Pancreas (tissue), 10 donors: Measurements from ENCODE around the gene PAX7. TPM values are rescaled to one million over a fixed set of nuclear protein-coding genes. Genes with fewer than 3 reads are reported as not detected.

Experiments
- ATAC-seq, 4 donors: fragments of 200-7000 bp; cut with Tn5 transposase; one replicate each; pipeline versions ENCODE4 v1.8.0 to v1.9.1; 2020; ENCODE audit warnings: mild to moderate bottlenecking in 4 of 4, moderate library complexity in 4 of 4
- DNase-seq, 6 donors: peaks; one replicate each; pipeline ENCODE4 v3.0.0-alpha.2; 2020
- FAIRE-seq: peaks from 2 replicates; lab custom pipeline; 2012; peaks lifted over from hg19 to GRCh38; lab: Jason Lieb, UNC
- H3K27ac ChIP-seq, 4 donors: fragments of 200-600 bp; sonication (generic); 1 replicate in 3 of 4; 2 replicates in 1 of 4; pipeline versions ENCODE4 v1.5.0 to v1.8.0; 2020
- H3K27me3 ChIP-seq, 4 donors: fragments of 200-600 bp; one replicate each; pipeline ENCODE4 v1.8.0; 2021
- H3K36me3 ChIP-seq, 3 donors: fragments of 200-600 bp; sonication (generic) in 1 of 3; one replicate each; pipeline versions ENCODE4 v1.5.0 to v1.8.0; 2020 to 2021
- H3K4me1 ChIP-seq, 3 donors: fragments of 200-600 bp; one replicate each; pipeline ENCODE4 v1.8.0; 2021
- H3K4me3 ChIP-seq, 4 donors: fragments of 200-600 bp; sonication (generic) in 2 of 4; one replicate each; pipeline versions ENCODE4 v1.5.0 to v1.8.0; 2020 to 2021
- H3K9me3 ChIP-seq, 4 donors: fragments of 200-600 bp; one replicate each; pipeline ENCODE4 v1.8.0; 2021
- CTCF ChIP-seq, 4 donors: fragments of 200-600 bp; sonication (generic) in 3 of 4; IDR thresholded peaks; one replicate each; pipeline versions ENCODE4 v1.5.0 to v1.8.0; 2021; ENCODE audit warnings: antibody characterized with exemption in 4 of 4
- WGBS, 2 donors: extraction: QIAGEN DNeasy Blood & Tissue Kit; methylation state at CpG; one replicate each; pipeline ENCODE4 v1.1.7; 2013; 5-methylcytosine and 5-hydroxymethylcytosine counted together
- intact Hi-C, 3 donors: fragments of 100-400 bp; cut with DNase I; formaldehyde crosslinking; loops; one replicate each; pipeline versions ENCODE4 v1.11.1 to v1.14.2; 2022
- polyA plus RNA-seq, 2 donors: library from polyadenylated mRNA; stranded (reverse); fragments of 200-250 nt; gene quantifications; one replicate each; pipeline ENCODE4 v1.2.3, GENCODE V29; 2013
- total RNA-seq, 6 donors: library from RNA; stranded (reverse); fragmentation: NEBNext Ultra II Directional in 4 of 6; extraction: Animal tissue kit (Norgen Biotek cat#: 25700) in 4 of 6; gene quantifications; one replicate each; pipeline versions ENCODE4 v1.2.1 to v1.2.4, GENCODE V29; 2021 to 2023
- donor health status: healthy with polysubstance abuse.
- donor health status: DM: no; HTN: no; CAD: no; lungs with moderate emphysema.
- donor health status: DM: no; HTN: no; CAD: no.
- donor health status: control.
- donor health status: control.
- donor health status: Bipolar disorder and iron deficiency.
- donor health status: DM: yes; HTN: yes; CAD: no.
- donor health status: DM: no; HTN: no; CAD: no.
- donor health status: DM: no; HTN: no; CAD: no.
- donor health status: DM: yes; HTN: yes; CAD: no.

The PAX7 gene
- total and polyA plus RNA-seq, 8 donors = not detected

GRCh38 chr1:18682375-18682774, 51.7 kb downstream of the PAX7 start:
- Histone ChIP-seq H3K4me3 (no peak overlapping the region), H3K9me3 (no peaks in the 10 kb centered on the region), H3K27ac (no peak overlapping the region), H3K4me1 (no peaks in the 10 kb centered on the region), H3K27me3 (no peaks in the 10 kb centered on the region), H3K36me3 (no peaks in the 10 kb centered on the region)
- FAIRE-seq = no peak
- intact Hi-C loops = no loop called here
- TF ChIP-seq CTCF (IDR thresholded peaks at IDR 0.05) = no peak
- WGBS, 2 donors = 33 to 49% methylated on average over 3 of the region's 3 CpGs
- DNase-seq = no peak
- no peak for ATAC-seq

- Histone ChIP-seq H3K27ac (no peak overlapping the region), H3K4me1 (no peaks in the 10 kb centered on the region), H3K9me3 (no peaks in the 10 kb centered on the region), H3K36me3 (no peaks in the 10 kb centered on the region), H3K4me3 (no peak overlapping the region), H3K27me3 (no peaks in the 10 kb centered on the region)
- intact Hi-C loops = no loop called here
- DNase-seq (no peak), FAIRE-seq (no peak), ATAC-seq (no peak)
- 25 to 29% methylated on average over 16 of the region's 16 CpGs for WGBS, 2 donors
- no peak for TF ChIP-seq CTCF (IDR thresholded peaks at IDR 0.05)
Measured at GRCh38 chr1:18684303-18684702, 53.7 kb downstream of the PAX7 start.

- Histone ChIP-seq H3K9me3 (no peaks in the 10 kb centered on the region), H3K36me3 (no peaks in the 10 kb centered on the region), H3K4me3 (no peak overlapping the region), H3K27ac (no peak overlapping the region), H3K4me1 (no peaks in the 10 kb centered on the region), H3K27me3 (no peaks in the 10 kb centered on the region)
- FAIRE-seq (no peak), ATAC-seq (no peak), DNase-seq (no peak)
- 68% methylated on average over 3 of the region's 3 CpGs for WGBS, 2 donors
- TF ChIP-seq CTCF (IDR thresholded peaks at IDR 0.05) = no peak
- intact Hi-C loops = no loop called here
Measured at GRCh38 chr1:18686540-18686939, 55.9 kb downstream of the PAX7 start.

GRCh38 chr1:18687273-18687672, 56.6 kb downstream of the PAX7 start:
- DNase-seq = no peak
- no peaks in the 10 kb centered on the region for H3K9me3 ChIP-seq
- intact Hi-C loops = no loop called here
- no peaks in the 10 kb centered on the region for H3K4me1 ChIP-seq
- FAIRE-seq = no peak
- no peak for ATAC-seq
- H3K27ac ChIP-seq = no peak overlapping the region
- no peak overlapping the region for H3K4me3 ChIP-seq
- no peaks in the 10 kb centered on the region for H3K27me3 ChIP-seq
- WGBS, 2 donors = 60 to 77% methylated on average over 7 of the region's 7 CpGs
- no peaks in the 10 kb centered on the region for H3K36me3 ChIP-seq
- TF ChIP-seq CTCF (IDR thresholded peaks at IDR 0.05) = no peak

DNA sequence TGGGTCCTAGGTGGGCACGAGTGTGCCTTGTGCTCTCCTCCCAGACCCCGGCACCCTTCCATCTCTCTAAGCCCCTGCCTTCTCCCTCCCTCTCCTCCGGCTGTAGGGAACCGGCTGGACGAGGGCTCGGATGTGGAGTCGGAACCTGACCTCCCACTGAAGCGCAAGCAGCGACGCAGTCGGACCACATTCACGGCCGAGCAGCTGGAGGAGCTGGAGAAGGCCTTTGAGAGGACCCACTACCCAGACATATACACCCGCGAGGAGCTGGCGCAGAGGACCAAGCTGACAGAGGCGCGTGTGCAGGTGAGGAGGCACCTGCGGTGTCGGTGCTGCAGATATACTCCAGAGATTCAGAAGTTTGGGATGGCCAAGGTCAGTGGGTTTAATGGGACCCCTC, 61.0 kb downstream of the PAX7 start:
- DNase-seq (no peak), FAIRE-seq (no peak), ATAC-seq (no peak)
- H3K4me3 ChIP-seq = no peak overlapping the region
- intact Hi-C loops = no loop called here
- no peaks in the 10 kb centered on the region for H3K27me3 ChIP-seq
- H3K4me1 ChIP-seq = no peaks in the 10 kb centered on the region
- no peaks in the 10 kb centered on the region for H3K9me3 ChIP-seq
- TF ChIP-seq CTCF (IDR thresholded peaks at IDR 0.05) = no peak
- no peaks in the 10 kb centered on the region for H3K36me3 ChIP-seq
- WGBS, 2 donors = 63 to 70% methylated on average over 20 of the region's 20 CpGs
- H3K27ac ChIP-seq = no peak overlapping the region
